HL-60 (cell line): ENCODE data around the gene ZCCHC9.

Experiments
- DNase-seq, 2 experiments: peaks; one replicate each; pipeline ENCODE4 v3.0.0-alpha.2; 2010 to 2020; ENCODE audit warnings: low read depth in 1 of 2, low spot score in 1 of 2
- H3K27ac ChIP-seq: fragments of 250-450 bp; sonication (Bioruptor Pico); replicated peaks from 2 replicates; pipeline ENCODE4 v1.5.1; 2020; ENCODE audit warnings: mild to moderate bottlenecking, moderate library complexity
- H3K27me3 ChIP-seq: fragments of 250-450 bp; sonication (Bioruptor Pico); 2 replicates; pipeline ENCODE4 v1.5.1; 2021; ENCODE audit warnings: mild to moderate bottlenecking, moderate library complexity; ENCODE audit not compliant: insufficient read depth, poor library complexity, severe bottlenecking
- H3K4me3 ChIP-seq: replicated peaks from 2 replicates; pipeline ENCODE4 v1.5.1; 2011; ENCODE audit warnings: mild to moderate bottlenecking, control low read depth, low read length; ENCODE audit not compliant: insufficient read depth
- GABPA ChIP-seq: IDR thresholded peaks from 2 replicates; pipeline ENCODE4 v1.6.1; 2012; ENCODE audit warnings: low read depth
- POLR2AphosphoS5 ChIP-seq: IDR thresholded peaks from 2 replicates; pipeline ENCODE4 v1.6.1; 2012; ENCODE audit warnings: low read depth
- SPI1 ChIP-seq: IDR thresholded peaks from 2 replicates; pipeline ENCODE4 v1.6.1; 2012; ENCODE audit warnings: low read depth, mild to moderate bottlenecking, borderline replicate concordance
- TF ChIP-seq, protein P1 (sequence below): IDR thresholded peaks from 2 replicates; pipeline ENCODE4 v1.6.1; 2012; ENCODE audit warnings: low read depth; ENCODE audit not compliant: insufficient replicate concordance
- TF ChIP-seq, protein P2 (sequence below): IDR thresholded peaks from one replicate; pipeline ENCODE4 v1.5.1; 2011; ENCODE audit warnings: low read length, control low read depth, inconsistent platforms; ENCODE audit not compliant: insufficient read depth

The ZCCHC9 gene

DNA sequence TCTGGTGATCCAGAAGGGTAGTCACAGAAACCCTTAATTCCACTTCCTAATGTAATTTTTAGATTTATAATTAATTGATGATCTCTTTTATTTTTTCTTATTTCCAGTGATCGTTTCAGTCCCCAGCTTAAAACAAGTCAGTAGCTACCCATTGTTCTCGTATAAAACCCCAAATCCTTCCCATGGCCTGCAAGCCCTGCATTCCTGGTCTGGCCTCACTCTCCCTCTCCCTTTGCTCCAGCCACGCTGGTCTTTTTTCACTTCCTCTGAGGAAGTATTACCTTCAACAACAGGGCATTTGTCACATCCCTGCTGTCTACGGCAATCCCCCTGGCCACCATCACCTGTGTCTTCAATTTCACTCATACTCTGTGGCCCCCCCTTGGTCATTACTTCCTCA is 47.8 kb downstream of the ZCCHC9 start:
- TF ChIP-seq, protein P1, sequence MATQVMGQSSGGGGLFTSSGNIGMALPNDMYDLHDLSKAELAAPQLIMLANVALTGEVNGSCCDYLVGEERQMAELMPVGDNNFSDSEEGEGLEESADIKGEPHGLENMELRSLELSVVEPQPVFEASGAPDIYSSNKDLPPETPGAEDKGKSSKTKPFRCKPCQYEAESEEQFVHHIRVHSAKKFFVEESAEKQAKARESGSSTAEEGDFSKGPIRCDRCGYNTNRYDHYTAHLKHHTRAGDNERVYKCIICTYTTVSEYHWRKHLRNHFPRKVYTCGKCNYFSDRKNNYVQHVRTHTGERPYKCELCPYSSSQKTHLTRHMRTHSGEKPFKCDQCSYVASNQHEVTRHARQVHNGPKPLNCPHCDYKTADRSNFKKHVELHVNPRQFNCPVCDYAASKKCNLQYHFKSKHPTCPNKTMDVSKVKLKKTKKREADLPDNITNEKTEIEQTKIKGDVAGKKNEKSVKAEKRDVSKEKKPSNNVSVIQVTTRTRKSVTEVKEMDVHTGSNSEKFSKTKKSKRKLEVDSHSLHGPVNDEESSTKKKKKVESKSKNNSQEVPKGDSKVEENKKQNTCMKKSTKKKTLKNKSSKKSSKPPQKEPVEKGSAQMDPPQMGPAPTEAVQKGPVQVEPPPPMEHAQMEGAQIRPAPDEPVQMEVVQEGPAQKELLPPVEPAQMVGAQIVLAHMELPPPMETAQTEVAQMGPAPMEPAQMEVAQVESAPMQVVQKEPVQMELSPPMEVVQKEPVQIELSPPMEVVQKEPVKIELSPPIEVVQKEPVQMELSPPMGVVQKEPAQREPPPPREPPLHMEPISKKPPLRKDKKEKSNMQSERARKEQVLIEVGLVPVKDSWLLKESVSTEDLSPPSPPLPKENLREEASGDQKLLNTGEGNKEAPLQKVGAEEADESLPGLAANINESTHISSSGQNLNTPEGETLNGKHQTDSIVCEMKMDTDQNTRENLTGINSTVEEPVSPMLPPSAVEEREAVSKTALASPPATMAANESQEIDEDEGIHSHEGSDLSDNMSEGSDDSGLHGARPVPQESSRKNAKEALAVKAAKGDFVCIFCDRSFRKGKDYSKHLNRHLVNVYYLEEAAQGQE: no peak
- TF ChIP-seq POLR2AphosphoS5 (no peak), GABPA (no peak), SPI1 (no peak)
- TF ChIP-seq, protein P2, sequence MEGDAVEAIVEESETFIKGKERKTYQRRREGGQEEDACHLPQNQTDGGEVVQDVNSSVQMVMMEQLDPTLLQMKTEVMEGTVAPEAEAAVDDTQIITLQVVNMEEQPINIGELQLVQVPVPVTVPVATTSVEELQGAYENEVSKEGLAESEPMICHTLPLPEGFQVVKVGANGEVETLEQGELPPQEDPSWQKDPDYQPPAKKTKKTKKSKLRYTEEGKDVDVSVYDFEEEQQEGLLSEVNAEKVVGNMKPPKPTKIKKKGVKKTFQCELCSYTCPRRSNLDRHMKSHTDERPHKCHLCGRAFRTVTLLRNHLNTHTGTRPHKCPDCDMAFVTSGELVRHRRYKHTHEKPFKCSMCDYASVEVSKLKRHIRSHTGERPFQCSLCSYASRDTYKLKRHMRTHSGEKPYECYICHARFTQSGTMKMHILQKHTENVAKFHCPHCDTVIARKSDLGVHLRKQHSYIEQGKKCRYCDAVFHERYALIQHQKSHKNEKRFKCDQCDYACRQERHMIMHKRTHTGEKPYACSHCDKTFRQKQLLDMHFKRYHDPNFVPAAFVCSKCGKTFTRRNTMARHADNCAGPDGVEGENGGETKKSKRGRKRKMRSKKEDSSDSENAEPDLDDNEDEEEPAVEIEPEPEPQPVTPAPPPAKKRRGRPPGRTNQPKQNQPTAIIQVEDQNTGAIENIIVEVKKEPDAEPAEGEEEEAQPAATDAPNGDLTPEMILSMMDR: no peak
- Histone ChIP-seq H3K27ac (no peak overlapping the region), H3K27me3 (no peaks in the 10 kb centered on the region)

DNA sequence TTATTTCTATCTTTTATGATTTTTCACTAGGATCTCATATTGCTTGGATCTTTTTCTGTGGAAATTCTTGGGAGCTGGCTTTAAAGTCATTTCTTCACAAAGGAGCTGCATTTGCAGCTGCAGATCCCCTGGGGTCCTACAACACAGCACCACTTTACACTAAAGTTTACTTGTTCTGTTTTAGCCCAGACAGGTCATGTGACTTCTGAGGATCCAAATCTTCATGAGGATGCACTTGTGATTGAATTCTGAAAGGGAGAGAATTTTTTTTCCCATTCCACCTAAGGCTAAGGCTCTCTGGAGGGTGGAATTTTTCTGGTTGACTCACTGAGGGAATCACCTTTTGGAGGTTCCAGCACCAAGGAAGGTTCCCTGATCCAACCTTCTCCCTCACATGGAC is 49.1 kb downstream of the ZCCHC9 start:
- no peak overlapping the region for H3K4me3 ChIP-seq
- no peak for DNase-seq
- H3K27me3 ChIP-seq: no peaks in the 10 kb centered on the region
- no peak overlapping the region for H3K27ac ChIP-seq
- TF ChIP-seq, protein P2: no peak
- TF ChIP-seq POLR2AphosphoS5: no peak
- TF ChIP-seq SPI1: no peak
- TF ChIP-seq GABPA: no peak
- TF ChIP-seq, protein P1: no peak

More for the DNA sequence above, 47.8 kb downstream of the ZCCHC9 start:
- DNase-seq: no peak
- no peak overlapping the region for H3K4me3 ChIP-seq

DNA sequence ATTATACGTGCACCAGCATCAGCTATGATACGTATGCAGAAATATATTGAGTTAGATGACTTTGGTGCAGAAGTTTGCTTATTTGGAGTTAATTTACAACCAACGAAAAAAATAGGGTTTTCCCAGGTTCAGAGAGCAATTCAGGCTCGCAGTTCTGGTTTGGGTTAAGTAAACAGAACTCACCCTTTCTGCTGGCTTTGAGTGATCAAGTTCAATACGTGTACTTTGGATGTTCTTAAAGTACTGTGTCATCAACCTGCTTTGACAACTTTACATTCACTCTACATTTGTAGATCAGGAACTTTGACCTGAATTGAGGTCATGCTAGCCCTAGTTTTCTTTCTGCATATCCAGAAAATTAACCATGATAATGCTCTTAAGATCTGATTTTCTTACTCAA is 51.8 kb downstream of the ZCCHC9 start:
- no peaks in the 10 kb centered on the region for H3K27me3 ChIP-seq
- no peak for DNase-seq
- H3K27ac ChIP-seq: no peak overlapping the region
- H3K4me3 ChIP-seq: no peak overlapping the region
- TF ChIP-seq GABPA: no peak
- no peak for TF ChIP-seq SPI1
- TF ChIP-seq, protein P2: no peak
- TF ChIP-seq POLR2AphosphoS5: no peak
- TF ChIP-seq, protein P1: no peak
